ENCODE measurements around the gene AKR1C2. TPM values are rescaled to one million over a fixed set of nuclear protein-coding genes. Genes with fewer than 3 reads are reported as not detected.
"Not testable (repeated sequence)": the region's sequence is repeated elsewhere in the genome, so short reads cannot be mapped to it uniquely, and the experiment has no call there.

Gene AKR1C2
- total RNA-seq, 1 donor from 2014 or later = 3.8 TPM

GRCh38 chr10:4982764-4983226 lies 20.9 kb downstream of the AKR1C2 start:
- Mint-ChIP-seq H3K36me3 (ENCODE audit: unreplicated experiment) (no peaks in the 10 kb centered on the region), H3K27ac (ENCODE audit: unreplicated experiment) (no peak overlapping the region), H3K9me3 (ENCODE audit: unreplicated experiment) (no peaks in the 10 kb centered on the region), H3K4me1 (ENCODE audit: low read depth, unreplicated experiment) (peaks cover 13% of the 10 kb centered on the region), H3K4me3 (ENCODE audit: unreplicated experiment) (no peak overlapping the region), H3K27me3 (ENCODE audit: unreplicated experiment) (no peaks in the 10 kb centered on the region)
- no peak for DNase-seq
- TF ChIP-seq CTCF (IDR thresholded peaks at IDR 0.05; ENCODE audit: partially characterized antibody, unreplicated experiment) = no peak

- no peaks in the 10 kb centered on the region for H3K36me3 Mint-ChIP-seq (ENCODE audit: unreplicated experiment)
- H3K27me3 Mint-ChIP-seq (ENCODE audit: unreplicated experiment) = no peaks in the 10 kb centered on the region
- TF ChIP-seq CTCF (IDR thresholded peaks at IDR 0.05; ENCODE audit: partially characterized antibody, unreplicated experiment) = peak; percentile 45
- H3K27ac Mint-ChIP-seq (ENCODE audit: unreplicated experiment) = no peak overlapping the region
- no peak overlapping the region for H3K4me3 Mint-ChIP-seq (ENCODE audit: unreplicated experiment)
- H3K4me1 Mint-ChIP-seq (ENCODE audit: low read depth, unreplicated experiment) = peaks cover 13% of the 10 kb centered on the region
- no peak for DNase-seq
- H3K9me3 Mint-ChIP-seq (ENCODE audit: unreplicated experiment) = no peaks in the 10 kb centered on the region
These were observed 21.8 kb downstream of the AKR1C2 start for GRCh38 chr10:4981722-4982471.

GRCh38 chr10:4980793-4981192 lies 22.9 kb downstream of the AKR1C2 start:
- Mint-ChIP-seq H3K4me1 (ENCODE audit: low read depth, unreplicated experiment) (peaks cover 13% of the 10 kb centered on the region), H3K36me3 (ENCODE audit: unreplicated experiment) (no peaks in the 10 kb centered on the region), H3K9me3 (ENCODE audit: unreplicated experiment) (no peaks in the 10 kb centered on the region), H3K27me3 (ENCODE audit: unreplicated experiment) (peaks cover 2% of the 10 kb centered on the region), H3K4me3 (ENCODE audit: unreplicated experiment) (no peak overlapping the region), H3K27ac (ENCODE audit: unreplicated experiment) (no peak overlapping the region)
- TF ChIP-seq CTCF (IDR thresholded peaks at IDR 0.05; ENCODE audit: partially characterized antibody, unreplicated experiment) = no peak
- no peak for DNase-seq

GRCh38 chr10:4978870-4979269 lies 24.8 kb downstream of the AKR1C2 start:
- no peak overlapping the region for H3K27ac Mint-ChIP-seq (ENCODE audit: unreplicated experiment)
- H3K4me3 Mint-ChIP-seq (ENCODE audit: unreplicated experiment) = no peak overlapping the region
- H3K36me3 Mint-ChIP-seq (ENCODE audit: unreplicated experiment) = no peaks in the 10 kb centered on the region
- H3K4me1 Mint-ChIP-seq (ENCODE audit: low read depth, unreplicated experiment) = peaks cover 13% of the 10 kb centered on the region
- no peaks in the 10 kb centered on the region for H3K9me3 Mint-ChIP-seq (ENCODE audit: unreplicated experiment)
- peaks cover 2% of the 10 kb centered on the region for H3K27me3 Mint-ChIP-seq (ENCODE audit: unreplicated experiment)
- no peak for TF ChIP-seq CTCF (IDR thresholded peaks at IDR 0.05; ENCODE audit: partially characterized antibody, unreplicated experiment)
- DNase-seq = no peak

GRCh38 chr10:4977025-4977424 lies 26.6 kb downstream of the AKR1C2 start:
- Mint-ChIP-seq H3K9me3 (ENCODE audit: unreplicated experiment) (no peaks in the 10 kb centered on the region), H3K4me1 (ENCODE audit: low read depth, unreplicated experiment) (peaks cover 9% of the 10 kb centered on the region), H3K27me3 (ENCODE audit: unreplicated experiment) (peaks cover 2% of the 10 kb centered on the region), H3K36me3 (ENCODE audit: unreplicated experiment) (no peaks in the 10 kb centered on the region), H3K4me3 (ENCODE audit: unreplicated experiment) (no peak overlapping the region), H3K27ac (ENCODE audit: unreplicated experiment) (no peak overlapping the region)
- no peak for TF ChIP-seq CTCF (IDR thresholded peaks at IDR 0.05; ENCODE audit: partially characterized antibody, unreplicated experiment)
- DNase-seq = no peak

- H3K4me3 Mint-ChIP-seq (ENCODE audit: unreplicated experiment); H3K4me1 Mint-ChIP-seq (ENCODE audit: low read depth, unreplicated experiment); H3K27ac Mint-ChIP-seq (ENCODE audit: unreplicated experiment); H3K27me3 Mint-ChIP-seq (ENCODE audit: unreplicated experiment); H3K9me3 Mint-ChIP-seq (ENCODE audit: unreplicated experiment); H3K36me3 Mint-ChIP-seq (ENCODE audit: unreplicated experiment); DNase-seq: not testable (repeated sequence)
These were observed 29.3 kb downstream of the AKR1C2 start for GRCh38 chr10:4974400-4974799.

- not testable (repeated sequence) for H3K36me3 Mint-ChIP-seq (ENCODE audit: unreplicated experiment); H3K9me3 Mint-ChIP-seq (ENCODE audit: unreplicated experiment); H3K4me3 Mint-ChIP-seq (ENCODE audit: unreplicated experiment); H3K27ac Mint-ChIP-seq (ENCODE audit: unreplicated experiment); H3K27me3 Mint-ChIP-seq (ENCODE audit: unreplicated experiment); DNase-seq; H3K4me1 Mint-ChIP-seq (ENCODE audit: low read depth, unreplicated experiment)
These were observed 30.4 kb downstream of the AKR1C2 start for GRCh38 chr10:4973294-4973693.
